Measurements from ENCODE around the gene SERPINH1.

The SERPINH1 gene

DNA sequence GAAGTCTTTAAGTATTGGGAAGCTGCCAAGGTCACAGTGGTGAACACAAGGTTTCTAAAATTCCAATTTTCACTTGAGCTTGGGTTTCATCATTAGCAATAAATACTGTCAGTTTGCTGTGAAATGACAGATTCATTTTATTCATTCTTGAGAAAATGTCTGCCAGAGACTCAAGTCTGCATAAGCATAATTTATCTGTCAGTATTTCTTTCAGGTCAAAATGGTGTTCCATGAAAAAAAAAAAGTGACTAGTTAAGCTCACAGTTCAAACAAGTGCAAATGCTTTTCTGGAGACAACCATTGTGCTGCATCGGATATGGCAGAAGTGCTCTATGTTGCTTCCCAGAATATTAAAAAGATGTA is 28.2 kb upstream of the SERPINH1 start:
- DNase-seq = no peak

DNA sequence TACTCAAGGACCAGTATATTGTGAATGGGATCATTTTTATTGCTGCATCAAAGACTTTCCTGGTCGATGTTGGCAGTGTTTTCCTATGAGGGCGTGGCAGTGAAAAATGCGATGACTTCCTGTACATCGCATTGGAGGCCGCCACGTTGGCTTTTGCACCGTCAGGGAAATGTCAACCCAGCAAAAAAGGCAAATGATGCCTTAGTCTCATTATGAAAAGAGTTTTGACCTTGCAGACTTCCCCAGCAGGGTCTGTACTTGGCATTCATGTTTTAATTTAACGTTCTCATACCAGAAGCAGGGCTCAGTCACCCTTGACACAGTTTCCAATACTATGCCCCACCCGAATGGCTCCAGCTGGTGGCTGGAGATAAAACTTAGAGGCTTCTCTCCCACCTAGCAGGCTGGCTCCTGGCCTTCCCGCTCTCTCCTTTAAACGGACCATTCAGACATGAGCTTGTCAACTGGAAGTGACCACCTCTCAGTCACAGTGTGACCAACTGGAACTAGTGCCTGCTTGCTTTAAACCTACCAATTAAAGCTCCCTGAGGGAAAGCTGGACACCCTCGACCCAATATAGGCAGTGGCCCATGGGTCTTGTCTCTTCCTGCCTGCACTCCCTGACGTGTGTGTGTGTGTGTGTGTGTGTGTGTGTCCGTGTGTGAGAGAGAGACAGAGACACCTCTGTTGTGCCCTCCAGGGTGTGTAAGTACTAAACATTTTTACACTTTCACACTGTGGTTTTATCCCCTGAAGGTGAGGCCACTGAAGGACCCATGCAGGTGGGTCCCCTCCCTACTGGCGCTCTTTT is 27.6 kb upstream of the SERPINH1 start:
- DNase-seq = no peak

DNA sequence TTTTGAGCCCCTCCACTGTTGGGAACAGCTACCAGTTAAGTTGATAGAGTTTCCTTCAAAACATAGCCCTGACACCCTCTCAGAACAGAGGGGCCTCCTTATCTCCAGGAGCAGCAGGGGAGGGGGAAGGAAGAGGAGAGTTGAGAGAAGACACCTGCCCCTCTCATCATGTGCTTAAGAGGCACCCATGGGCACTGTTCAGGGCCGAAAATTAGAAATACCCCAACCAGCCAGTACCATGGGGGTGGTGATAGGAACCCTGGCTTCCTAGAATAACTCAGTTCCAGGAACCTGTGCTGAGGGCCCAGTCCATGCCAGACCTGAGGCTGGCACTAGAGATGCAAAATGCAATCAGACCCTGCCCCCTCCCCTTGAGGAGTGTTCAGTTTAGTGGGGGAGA is 27.0 kb upstream of the SERPINH1 start:
- DNase-seq = no peak

DNA sequence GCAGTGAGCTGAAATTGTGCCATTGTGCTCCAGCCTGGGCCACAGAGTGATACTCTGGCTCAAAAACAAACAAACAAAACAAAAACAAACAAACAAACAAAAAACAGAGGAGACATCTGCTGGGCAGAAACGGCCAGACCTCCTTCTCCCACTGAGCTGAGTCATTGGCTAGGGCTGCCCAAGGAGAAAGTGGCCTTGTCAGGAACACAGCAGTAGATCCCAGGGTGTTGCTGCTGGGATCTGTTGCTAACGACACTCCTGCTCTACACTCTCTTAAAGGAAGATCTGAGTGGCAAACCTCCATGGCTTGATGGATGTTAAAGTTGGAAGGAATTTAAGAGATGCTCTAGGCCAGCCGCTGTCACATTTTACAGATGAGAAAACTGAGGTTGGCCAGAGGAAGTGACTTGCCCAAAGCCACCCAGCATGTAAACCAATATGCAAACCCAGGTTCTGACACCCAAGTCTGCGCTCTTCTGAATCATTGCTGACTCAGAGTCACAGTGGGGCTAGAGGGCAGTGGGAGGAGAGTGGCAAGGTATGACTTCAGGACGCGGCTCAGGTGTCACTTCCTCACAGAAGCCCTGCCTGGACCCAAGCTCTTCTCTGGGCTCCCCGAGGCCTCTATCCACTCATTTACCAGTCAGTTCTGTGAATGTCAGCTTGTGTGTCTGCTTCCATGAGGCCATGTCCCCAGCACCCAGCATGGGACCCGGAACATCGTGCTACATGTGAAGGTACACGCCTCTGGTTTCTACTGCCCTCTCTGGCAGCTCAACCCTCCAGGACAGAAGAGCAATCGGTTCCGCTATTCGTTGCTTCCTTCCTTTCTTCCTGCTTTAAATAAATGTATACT is 25.0 kb upstream of the SERPINH1 start:
- DNase-seq = no peak

DNA sequence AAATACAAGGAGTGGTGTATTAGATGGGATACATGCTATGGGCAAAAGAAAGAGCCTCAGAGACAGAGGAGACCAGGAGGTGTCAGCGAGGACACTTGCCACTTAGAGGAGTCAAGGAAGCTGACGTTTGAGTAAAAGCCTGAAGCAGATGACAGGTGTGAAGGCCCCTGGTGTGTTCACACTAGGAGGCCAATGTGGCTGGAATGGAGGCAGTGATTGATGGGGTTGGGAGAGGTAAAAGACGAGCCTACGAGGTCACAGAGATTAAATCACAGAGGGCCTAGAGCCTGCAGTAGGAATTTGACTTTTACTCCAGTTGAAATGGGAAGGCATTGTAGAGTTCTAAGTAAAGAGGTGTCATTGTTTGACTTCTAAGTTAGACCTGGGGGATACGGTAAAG is 24.3 kb upstream of the SERPINH1 start:
- DNase-seq = no peak

DNA sequence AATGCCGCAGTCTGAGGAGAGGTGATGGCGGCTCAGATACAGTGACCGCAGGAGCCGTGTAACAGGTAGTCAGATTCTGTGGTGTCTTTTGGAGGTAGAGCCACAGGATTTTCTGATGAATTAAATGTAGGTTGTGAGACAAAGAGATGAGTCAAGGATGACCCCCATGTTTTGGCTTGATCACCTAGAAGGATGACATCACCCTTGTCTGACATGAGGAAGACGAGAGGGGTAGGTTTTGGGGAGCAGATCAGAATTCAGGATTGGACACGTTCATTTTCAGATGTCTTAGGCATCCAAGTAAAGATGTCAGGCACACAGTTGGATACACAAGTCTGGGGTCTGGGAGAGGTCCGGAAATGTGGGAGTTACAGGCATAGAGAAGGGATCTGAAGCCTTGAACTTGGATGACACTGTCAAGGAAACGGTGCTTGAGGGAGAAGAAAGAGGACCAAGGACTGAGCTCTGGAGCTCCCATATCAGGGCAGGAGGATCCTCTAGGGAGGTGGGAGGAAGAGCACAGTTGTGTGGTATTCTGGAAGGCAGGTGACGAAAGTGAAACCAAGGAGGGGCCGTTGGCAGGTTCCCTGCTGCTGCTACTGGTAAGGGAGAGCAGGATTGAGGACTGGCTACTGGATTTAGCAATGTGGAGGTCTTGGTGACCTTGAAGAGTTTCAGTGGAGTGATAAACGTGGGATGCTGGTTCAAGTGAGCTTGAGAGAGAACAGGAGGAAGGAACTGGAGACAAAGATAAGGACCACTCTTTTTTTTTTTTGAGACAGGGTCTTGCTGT is 23.7 kb upstream of the SERPINH1 start:
- DNase-seq = no peak

DNA sequence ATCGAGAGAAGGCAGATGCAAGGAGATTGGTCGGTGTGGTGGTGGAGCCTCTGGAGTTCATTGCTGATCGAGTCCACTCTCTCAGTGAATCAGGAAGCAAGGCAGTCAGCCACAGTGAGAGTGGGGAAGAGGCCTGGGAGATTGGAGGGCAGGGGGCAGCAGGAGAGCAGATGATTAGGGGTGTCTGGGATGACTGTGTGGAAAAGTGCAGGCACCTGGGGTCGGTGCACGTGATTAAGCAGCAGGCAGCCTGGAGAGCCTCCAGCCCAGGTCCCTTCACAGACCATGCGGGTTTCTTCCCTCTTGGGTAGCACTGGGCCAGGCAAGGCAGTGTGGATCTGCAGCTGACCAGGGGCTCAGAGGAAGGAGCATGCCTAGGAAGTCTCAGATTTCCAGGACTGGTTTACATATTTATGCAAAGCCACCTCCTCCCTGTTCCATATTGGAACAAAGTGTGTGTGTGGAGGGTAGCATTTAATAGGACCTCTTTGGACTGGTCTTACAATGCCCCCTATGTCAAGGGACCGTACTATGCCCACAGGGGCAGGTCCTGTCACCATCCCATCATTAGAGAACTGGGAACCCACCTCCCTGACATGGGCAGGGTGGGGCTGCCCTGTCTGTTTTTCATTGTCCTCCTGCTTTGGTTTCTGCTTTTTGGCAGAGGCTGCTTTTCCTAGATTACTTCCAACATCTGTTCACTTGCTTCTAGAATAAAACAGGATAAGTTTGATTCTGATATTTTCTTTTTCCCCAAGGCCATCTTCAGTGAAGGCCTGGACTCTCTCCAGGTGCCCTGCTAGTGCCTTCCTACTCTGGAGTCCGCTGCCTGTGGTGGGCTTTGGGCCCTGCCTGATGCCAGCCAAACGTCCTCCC is 22.4 kb upstream of the SERPINH1 start:
- no peak for DNase-seq

DNA sequence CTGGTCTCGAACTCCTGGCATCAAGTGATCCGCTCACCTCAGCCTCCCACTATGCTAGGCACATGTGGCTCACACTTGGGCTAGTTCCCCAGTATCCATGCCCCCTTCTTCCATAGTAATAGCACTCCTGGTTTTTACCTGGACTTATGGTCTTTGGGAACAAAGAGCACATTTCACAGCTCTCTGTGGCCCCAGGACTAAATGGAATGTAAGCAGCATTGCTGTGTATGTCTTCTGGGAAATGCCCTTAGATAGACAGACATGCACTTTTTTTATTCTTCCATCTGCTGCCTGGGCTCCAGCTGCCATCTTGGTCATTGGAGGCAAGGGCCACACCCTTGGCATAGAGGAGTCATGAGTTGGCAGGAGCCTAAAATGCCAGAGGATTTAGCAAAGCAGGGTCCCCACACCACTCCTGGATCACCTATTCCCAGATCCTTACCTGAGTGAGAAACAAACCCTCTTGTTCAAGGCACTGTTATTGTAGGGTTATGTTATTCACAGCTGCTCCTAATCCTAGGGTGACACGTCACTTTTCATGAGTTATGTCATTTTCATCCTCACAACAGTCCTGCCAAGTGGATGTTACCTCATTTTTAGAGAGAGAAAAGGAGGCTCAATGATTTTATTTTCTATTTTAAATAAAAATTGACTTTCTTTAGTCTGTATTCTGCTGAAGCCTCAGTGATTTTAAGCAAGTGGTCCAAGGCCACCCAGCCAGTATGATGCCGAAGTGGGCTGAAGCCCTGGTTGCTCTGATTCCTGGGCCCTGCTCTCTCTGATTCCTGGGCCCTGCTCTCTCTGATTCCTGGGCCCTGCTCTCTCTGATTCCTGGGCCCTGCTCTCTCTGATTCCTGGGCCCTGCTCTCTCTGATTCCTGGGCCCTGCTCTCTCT is 20.6 kb upstream of the SERPINH1 start:
- no peak for DNase-seq

DNA sequence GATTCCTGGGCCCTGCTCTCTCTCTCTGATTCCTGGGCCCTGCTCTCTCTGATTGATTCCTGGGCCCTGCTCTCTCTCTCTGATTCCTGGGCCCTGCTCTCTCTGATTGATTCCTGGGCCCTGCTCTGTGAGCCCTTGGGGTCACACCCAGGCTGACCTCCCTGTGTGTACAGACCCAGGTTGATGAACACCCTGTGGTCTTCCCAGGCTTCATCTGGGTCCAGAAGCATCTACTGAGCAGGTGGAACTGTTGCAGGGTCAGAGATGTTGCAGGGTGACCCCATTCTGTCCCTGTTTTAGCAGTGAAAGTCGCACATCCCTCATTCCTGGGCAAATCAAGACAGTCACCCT is 20.0 kb upstream of the SERPINH1 start:
- DNase-seq = no peak

DNA sequence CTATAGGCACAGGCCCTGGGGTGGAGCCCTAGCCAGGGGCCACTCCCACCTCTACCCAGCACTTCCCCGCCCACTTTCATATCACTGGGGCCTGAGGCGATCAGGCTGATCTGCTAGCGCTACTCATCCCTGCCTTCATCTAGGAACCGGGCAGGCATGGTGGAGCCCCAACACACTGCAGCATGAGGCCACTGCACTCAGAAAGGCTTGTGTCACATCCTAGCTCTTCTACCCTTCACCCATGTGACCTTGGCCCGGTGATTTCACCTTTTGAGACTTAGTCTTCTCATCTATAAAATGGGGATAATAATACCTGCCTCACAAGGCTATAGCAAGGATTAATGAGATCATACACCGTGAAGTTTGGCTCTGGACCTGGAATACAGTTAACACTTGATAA is 18.2 kb upstream of the SERPINH1 start:
- DNase-seq = no peak

DNA sequence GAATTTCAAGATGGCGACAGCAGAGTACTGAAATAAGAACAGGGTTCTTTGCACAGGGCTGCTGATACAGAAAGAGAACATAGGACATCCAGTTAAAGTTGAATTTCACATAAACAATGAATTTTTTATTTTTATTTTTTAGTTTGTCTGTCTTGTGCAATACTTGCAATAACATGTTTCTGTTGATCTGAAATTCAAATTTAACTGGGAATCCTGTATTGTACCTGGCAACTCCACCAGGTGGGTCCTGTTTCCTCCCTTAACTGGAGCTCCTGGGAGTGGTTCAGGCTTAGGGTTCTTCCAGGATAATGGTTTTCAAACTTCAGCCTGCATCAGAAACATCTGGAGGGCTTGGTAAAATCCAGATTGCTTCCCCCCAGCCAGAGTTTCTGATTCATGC is 14.9 kb upstream of the SERPINH1 start:
- no peak for DNase-seq

DNA sequence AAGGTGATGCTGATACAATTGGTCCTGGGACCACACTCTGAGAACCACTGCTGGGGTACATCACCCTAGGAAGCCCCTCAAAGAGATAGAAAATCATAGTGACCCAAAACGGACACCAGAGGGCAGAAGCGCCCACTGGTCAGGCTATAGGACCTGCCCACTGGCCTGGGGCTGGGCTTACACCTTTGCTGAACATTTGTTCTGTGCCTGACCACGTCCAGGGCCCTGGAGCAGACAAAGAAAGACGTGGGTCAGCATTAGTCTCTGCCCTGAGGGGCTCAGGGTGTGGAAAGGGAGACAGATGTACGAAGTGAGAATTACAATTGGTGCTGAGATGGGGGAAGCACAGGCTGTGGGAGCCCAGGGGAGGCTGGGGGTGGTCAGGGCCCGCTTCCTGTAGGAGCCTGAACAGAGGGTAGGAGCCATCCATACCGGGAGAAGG is 14.4 kb upstream of the SERPINH1 start:
- DNase-seq = no peak

DNA sequence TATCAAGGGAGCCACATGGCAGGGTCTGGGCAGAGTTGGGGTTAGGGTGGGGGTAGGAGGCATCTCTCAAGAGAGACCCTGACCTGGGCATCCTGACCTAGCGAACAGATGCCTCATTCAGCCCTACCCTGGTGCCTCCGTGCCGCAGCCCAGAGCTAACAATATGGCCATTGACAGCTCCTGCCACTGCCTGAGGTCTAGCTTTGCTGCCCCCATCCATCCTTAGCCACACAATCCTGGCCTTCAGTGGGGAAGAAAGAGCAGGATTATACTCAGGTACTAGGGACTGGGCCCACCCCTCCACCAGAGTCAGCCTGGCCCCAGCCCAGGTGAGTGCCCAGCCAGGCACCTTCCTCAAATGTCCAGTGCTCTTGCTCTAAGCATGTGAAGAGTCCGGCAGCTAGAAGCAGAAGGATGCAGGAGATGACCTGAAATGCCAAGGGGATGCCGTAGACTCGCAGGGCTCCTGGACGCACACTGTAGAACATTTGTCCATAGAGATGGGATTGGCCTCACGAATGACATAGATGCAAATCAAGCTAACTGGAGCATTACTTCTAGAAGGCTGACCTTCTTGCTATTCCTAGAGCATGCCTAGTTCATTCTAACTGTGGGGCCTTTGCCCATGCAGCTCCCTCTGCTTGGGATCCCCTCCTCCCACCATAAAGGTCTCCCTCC is 13.3 kb upstream of the SERPINH1 start:
- no peak for DNase-seq

DNA sequence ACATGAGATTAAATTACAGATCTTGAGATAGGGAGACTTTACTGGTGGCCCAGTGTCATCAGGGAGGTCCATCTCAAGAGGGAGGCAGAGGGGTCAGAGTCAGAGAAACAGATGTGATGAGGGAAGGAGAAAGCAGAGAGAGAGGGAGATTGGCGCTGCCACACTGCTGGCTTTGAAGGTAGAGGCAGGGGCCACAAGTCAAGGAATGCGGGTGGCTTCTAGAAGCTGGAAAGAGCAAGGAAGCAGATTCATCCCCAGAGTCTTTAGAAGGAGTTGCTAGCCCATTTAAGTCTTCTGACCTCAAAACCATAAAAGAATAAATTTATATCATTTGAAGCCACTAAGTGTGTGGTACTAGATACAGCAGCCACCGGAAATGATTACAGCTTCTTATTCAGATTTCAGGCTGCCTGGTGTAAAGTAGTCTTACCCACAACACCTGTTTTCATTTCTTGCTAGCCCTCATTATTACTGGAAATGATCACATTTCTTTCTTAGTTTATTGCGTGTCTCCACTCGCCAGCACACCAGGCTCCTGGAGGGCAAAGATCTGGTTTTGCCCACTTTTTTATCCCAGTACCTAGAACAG is 12.6 kb upstream of the SERPINH1 start:
- DNase-seq = no peak

DNA sequence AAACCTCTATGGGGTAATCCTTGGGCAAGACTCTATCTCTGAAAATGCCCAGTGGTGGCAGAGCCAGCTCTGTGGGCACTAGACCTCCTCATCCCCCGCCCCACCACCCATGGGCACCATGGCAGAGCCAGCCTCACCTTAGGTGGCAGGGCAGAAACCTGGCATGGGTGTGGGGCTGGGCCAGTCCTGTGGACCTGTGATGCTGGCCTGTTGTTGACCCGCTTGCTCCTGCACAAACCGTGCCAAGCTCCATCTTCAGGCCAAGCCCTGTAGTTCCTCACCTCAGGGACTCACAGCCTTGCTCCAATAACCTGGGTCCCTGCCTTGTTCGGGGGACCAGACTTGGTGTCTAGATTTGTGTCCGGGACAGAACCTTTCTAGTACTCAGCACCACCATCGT is 8.9 kb upstream of the SERPINH1 start:
- DNase-seq = no peak

DNA sequence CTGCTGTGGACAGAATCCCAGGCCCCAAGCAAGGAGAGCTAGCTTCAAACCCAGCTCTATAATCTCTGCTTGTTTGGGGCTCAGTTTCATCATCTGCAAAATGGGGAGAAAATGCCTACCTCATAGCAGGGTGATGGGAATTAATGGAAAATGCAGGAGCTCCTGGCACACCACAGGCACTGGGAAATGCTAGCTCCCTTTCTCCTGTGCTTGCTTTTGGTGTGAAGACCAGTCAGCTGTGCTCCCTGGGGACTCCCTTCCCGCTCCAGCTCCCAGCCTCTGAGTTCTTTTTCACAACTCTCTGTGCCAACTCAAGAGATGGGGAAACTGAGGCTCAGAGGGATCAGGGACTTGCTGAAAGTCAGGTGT is 8.2 kb upstream of the SERPINH1 start:
- no peak for DNase-seq

DNA sequence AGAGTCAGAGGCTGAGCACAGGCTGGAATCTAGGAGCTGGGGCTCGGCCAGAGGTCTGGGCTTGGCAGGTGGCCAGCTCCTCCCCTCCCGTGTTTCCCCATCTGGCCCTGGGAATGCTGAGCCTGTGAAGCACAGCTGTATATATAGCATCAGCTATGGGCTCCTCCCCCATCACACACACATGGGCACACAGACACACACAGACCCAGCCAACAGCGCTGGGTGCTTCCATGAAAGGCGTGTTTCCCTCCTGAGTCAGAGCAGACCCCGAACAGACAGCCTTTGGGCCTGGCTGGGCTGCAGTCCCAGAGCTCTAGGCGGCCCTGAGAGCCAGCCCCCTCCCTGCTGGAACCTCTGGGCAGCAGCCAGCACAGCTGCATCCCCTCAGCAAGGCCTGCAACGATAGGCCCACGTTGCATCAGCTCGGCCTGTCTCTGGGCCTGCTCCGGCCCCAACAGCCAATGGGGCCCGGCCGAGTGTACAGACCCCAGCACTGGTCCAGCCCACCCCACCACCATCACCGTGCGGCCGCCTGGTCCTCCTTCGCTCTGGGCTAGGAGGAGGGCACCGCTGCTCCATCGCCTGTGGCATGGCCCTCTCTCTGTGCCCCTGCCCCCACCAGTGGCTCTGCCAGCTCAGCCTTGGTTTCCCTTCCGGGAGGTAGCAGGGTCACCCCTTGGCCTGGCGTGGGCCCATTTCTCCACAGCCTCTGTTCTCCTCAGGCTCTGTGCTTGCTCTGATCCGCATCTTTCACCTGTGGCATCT is 7.6 kb upstream of the SERPINH1 start:
- no peak for DNase-seq

DNA sequence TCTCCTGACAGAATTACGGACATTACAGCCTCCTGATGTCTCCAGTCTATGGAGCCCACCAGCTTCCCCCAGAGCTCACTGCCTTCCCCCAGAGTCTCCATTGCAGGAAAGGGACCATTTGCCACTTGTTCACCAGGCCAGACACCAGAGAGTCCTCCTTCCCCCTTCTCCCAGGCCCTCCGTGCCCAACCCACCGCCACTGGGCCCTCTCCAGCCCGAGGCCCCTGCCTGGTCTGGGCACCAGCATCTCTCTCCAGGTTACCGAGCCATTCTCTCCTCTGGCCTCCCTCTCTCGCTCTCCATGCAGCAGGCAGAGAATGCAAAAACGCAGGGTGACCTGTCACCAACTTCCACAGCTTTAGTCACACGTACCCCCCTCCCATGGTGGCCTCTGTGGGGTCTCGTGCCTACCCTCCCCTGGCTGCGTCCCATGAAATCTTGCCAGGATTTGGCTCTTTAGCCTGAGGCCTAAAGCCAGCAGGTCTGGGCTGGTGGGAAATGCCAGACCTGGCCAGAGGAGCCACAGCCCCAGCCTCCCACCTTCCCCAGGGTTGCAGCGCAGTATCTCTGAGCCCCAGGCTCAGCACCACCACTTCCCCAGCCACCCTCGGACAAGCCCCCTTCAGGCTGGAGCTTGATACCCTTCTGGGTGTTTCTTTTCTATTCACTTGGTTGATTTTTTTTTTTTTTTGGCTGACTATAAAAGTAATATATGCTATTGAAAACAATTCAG is 6.8 kb upstream of the SERPINH1 start:
- DNase-seq = no peak

DNA sequence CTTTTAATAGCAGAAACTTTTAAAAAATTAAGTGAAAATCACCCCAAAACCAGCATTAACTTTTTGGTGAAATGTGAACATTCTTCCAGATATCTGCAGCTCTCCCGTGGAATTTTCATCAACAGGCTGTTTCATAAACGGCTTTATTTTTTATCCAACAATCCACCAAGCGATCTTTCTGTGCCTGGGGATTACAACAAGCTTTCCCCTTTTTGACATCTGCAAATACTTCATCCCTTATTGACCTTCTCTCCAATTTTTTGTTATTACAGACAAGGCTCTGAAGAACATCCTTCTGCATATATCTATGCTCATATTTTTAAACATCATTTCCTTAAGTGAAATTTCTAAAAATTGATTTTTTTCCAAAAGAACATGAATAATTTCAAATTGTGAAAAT is 5.8 kb upstream of the SERPINH1 start:
- no peak for DNase-seq

All from NCI-H1417 treated with DMSO at 0.1 percent for 48 hours (cell line).